ENCODE results near the gene ZNF770. TPM values are rescaled to one million over a fixed set of nuclear protein-coding genes. Genes with fewer than 3 reads are reported as not detected.

The ZNF770 gene
- total RNA-seq, 1 experiment from 2014 or later = 33.0 TPM

GRCh38 chr15:34942363-34942762, 45.7 kb downstream of the ZNF770 start:
- Mint-ChIP-seq H3K27ac (ENCODE audit: unreplicated experiment) (no peak overlapping the region), H3K4me3 (ENCODE audit: unreplicated experiment) (no peak overlapping the region), H3K27me3 (ENCODE audit: insufficient read depth, unreplicated experiment) (no peaks in the 10 kb centered on the region), H3K4me1 (ENCODE audit: low read depth, unreplicated experiment) (no peaks in the 10 kb centered on the region), H3K9me3 (ENCODE audit: unreplicated experiment) (no peaks in the 10 kb centered on the region), H3K36me3 (ENCODE audit: insufficient read depth, unreplicated experiment) (peaks cover 36% of the 10 kb centered on the region)
- Histone ChIP-seq H3K4me1 (no peaks in the 10 kb centered on the region), H3K4me3 (ENCODE audit: low read depth, low read length) (no peak overlapping the region), H3K9me3 (no peaks in the 10 kb centered on the region), H3K27me3 (replicated peaks; ENCODE audit: control insufficient read depth, insufficient read depth, low read length) (no peaks in the 10 kb centered on the region), H3K36me3 (ENCODE audit: control insufficient read depth, insufficient read depth, low read length) (no peaks in the 10 kb centered on the region)
- no TSS peak for BruUV-seq (replicated peaks)
- POLR2A ChIA-PET = no interaction called here
- no peak for DNase-seq
- TF ChIP-seq, protein P1, sequence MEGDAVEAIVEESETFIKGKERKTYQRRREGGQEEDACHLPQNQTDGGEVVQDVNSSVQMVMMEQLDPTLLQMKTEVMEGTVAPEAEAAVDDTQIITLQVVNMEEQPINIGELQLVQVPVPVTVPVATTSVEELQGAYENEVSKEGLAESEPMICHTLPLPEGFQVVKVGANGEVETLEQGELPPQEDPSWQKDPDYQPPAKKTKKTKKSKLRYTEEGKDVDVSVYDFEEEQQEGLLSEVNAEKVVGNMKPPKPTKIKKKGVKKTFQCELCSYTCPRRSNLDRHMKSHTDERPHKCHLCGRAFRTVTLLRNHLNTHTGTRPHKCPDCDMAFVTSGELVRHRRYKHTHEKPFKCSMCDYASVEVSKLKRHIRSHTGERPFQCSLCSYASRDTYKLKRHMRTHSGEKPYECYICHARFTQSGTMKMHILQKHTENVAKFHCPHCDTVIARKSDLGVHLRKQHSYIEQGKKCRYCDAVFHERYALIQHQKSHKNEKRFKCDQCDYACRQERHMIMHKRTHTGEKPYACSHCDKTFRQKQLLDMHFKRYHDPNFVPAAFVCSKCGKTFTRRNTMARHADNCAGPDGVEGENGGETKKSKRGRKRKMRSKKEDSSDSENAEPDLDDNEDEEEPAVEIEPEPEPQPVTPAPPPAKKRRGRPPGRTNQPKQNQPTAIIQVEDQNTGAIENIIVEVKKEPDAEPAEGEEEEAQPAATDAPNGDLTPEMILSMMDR (IDR thresholded peaks at IDR 0.05; ENCODE audit: insufficient read depth in 1 of 2, low read depth in 1 of 2, low read length in 1 of 2, severe bottlenecking in 1 of 2, unreplicated experiment in 1 of 2) = no peak
- intact Hi-C loops (cut with micrococcal nuclease; ENCODE audit: unreplicated experiment) = no loop called here
- CTCF ChIA-PET = interaction anchor here (1.3 kb wide), 1 partner anchor 27 kb away, joined by 3 read pairs; the partner anchor contains the start of gene AQR

- TF ChIP-seq, protein P1 (IDR thresholded peaks at IDR 0.05; ENCODE audit: insufficient read depth in 1 of 2, low read depth in 1 of 2, low read length in 1 of 2, severe bottlenecking in 1 of 2, unreplicated experiment in 1 of 2) = no peak
- no peak overlapping the region for H3K4me3 Mint-ChIP-seq (ENCODE audit: unreplicated experiment)
- no peak overlapping the region for H3K4me3 ChIP-seq (ENCODE audit: low read depth, low read length)
- H3K27me3 Mint-ChIP-seq (ENCODE audit: insufficient read depth, unreplicated experiment) = no peaks in the 10 kb centered on the region
- no peaks in the 10 kb centered on the region for H3K9me3 Mint-ChIP-seq (ENCODE audit: unreplicated experiment)
- H3K27ac Mint-ChIP-seq (ENCODE audit: unreplicated experiment) = no peak overlapping the region
- DNase-seq = no peak
- intact Hi-C loops (cut with micrococcal nuclease; ENCODE audit: unreplicated experiment) = no loop called here
- no peaks in the 10 kb centered on the region for H3K27me3 ChIP-seq (replicated peaks; ENCODE audit: control insufficient read depth, insufficient read depth, low read length)
- no TSS peak for BruUV-seq (replicated peaks)
- no peaks in the 10 kb centered on the region for H3K4me1 Mint-ChIP-seq (ENCODE audit: low read depth, unreplicated experiment)
- POLR2A ChIA-PET = no interaction called here
- H3K4me1 ChIP-seq = no peaks in the 10 kb centered on the region
- H3K36me3 ChIP-seq (ENCODE audit: control insufficient read depth, insufficient read depth, low read length) = no peaks in the 10 kb centered on the region
- H3K9me3 ChIP-seq = no peaks in the 10 kb centered on the region
- peaks cover 36% of the 10 kb centered on the region for H3K36me3 Mint-ChIP-seq (ENCODE audit: insufficient read depth, unreplicated experiment)
- CTCF ChIA-PET = interaction anchor here (1.3 kb wide), 1 partner anchor 27 kb away, joined by 3 read pairs; the partner anchor contains the start of gene AQR
Measured at GRCh38 chr15:34941831-34942230, 46.3 kb downstream of the ZNF770 start.

DNA sequence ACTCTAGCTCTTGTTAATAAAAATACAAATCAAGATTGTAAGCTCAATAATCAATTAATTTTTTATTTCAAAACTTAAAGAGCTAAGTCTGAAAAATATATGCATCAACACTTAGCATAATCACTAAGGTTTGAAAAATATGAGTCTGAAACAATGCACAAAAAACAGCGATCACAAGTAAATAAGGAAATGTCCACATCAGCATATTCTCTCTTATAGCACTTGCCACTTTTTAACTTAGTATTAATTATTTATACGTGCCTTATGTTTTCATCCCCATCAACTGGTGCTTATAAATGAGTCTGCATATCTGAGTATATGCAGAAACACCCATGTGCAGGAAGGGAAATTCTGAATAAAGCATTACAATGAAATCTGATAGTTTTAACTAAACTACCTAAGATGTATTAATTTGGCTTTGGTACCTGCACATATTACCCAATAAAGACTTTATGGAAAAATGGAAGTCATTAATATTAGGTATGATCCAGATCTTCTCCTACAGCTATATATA, 46.8 kb downstream of the ZNF770 start:
- no peak overlapping the region for H3K4me3 ChIP-seq (ENCODE audit: low read depth, low read length)
- H3K4me1 ChIP-seq = no peaks in the 10 kb centered on the region
- no peak for DNase-seq
- Mint-ChIP-seq H3K36me3 (ENCODE audit: insufficient read depth, unreplicated experiment) (peaks cover 38% of the 10 kb centered on the region), H3K4me1 (ENCODE audit: low read depth, unreplicated experiment) (no peaks in the 10 kb centered on the region), H3K27me3 (ENCODE audit: insufficient read depth, unreplicated experiment) (no peaks in the 10 kb centered on the region), H3K27ac (ENCODE audit: unreplicated experiment) (no peak overlapping the region), H3K9me3 (ENCODE audit: unreplicated experiment) (no peaks in the 10 kb centered on the region), H3K4me3 (ENCODE audit: unreplicated experiment) (no peak overlapping the region)
- intact Hi-C loops (cut with micrococcal nuclease; ENCODE audit: unreplicated experiment) = no loop called here
- TF ChIP-seq, protein P1 (IDR thresholded peaks at IDR 0.05; ENCODE audit: insufficient read depth in 1 of 2, low read depth in 1 of 2, low read length in 1 of 2, severe bottlenecking in 1 of 2, unreplicated experiment in 1 of 2) = no peak
- no peaks in the 10 kb centered on the region for H3K36me3 ChIP-seq (ENCODE audit: control insufficient read depth, insufficient read depth, low read length)
- BruUV-seq (replicated peaks) = no TSS peak
- no peaks in the 10 kb centered on the region for H3K27me3 ChIP-seq (replicated peaks; ENCODE audit: control insufficient read depth, insufficient read depth, low read length)
- POLR2A ChIA-PET = no interaction called here
- H3K9me3 ChIP-seq = no peaks in the 10 kb centered on the region
- CTCF ChIA-PET = no interaction called here

Measured in Caco-2 (cell line).